ENCODE data around the gene AK5. TPM values are rescaled to one million over a fixed set of nuclear protein-coding genes. Genes with fewer than 3 reads are reported as not detected.

AK5 gene
- total and polyA plus RNA-seq, 9 donors, result 0.45 to 3.5 (median 0.82) TPM; not detected in 2

DNA sequence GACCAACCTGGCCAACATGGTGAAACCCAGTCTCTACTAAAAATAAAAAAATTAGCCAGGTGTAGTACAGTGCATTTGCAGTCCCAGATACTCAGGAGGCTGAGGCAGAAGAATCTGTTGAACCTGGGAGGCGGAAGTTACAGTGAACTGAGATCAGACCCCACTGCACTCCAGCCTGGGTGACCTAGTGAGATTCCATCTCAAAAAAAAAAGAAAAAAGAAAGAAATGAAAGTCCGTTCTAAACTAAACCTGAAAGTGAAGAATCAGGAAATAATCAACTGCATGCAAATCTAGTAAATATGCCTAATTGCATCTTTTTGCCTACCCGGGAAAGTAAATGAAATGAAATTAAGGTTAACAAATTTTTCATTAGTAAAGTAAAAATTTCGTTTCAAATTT is 301.1 kb downstream of the AK5 start:
- no peak overlapping the region for H3K4me3 ChIP-seq
- no peaks in the 10 kb centered on the region for H3K4me1 ChIP-seq (ENCODE audit: insufficient read depth)
- 81 to 92% (median 82%) methylated on average over 4 of the region's 4 CpGs for WGBS, 3 donors
- H3K9me3 ChIP-seq, result no peaks in the 10 kb centered on the region
- intact Hi-C loops (cut with DNase I), result no loop called here
- TF ChIP-seq, protein P1, sequence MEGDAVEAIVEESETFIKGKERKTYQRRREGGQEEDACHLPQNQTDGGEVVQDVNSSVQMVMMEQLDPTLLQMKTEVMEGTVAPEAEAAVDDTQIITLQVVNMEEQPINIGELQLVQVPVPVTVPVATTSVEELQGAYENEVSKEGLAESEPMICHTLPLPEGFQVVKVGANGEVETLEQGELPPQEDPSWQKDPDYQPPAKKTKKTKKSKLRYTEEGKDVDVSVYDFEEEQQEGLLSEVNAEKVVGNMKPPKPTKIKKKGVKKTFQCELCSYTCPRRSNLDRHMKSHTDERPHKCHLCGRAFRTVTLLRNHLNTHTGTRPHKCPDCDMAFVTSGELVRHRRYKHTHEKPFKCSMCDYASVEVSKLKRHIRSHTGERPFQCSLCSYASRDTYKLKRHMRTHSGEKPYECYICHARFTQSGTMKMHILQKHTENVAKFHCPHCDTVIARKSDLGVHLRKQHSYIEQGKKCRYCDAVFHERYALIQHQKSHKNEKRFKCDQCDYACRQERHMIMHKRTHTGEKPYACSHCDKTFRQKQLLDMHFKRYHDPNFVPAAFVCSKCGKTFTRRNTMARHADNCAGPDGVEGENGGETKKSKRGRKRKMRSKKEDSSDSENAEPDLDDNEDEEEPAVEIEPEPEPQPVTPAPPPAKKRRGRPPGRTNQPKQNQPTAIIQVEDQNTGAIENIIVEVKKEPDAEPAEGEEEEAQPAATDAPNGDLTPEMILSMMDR (IDR thresholded peaks at IDR 0.05), result no peak
- no peak for TF ChIP-seq POLR2A (IDR thresholded peaks at IDR 0.05)
- no peak for TF ChIP-seq EP300 (IDR thresholded peaks at IDR 0.05)
- H3K27ac ChIP-seq, result no peak overlapping the region
- no peaks in the 10 kb centered on the region for H3K36me3 ChIP-seq
- H3K27me3 ChIP-seq, result no peaks in the 10 kb centered on the region
- DNase-seq, result no peak

DNA sequence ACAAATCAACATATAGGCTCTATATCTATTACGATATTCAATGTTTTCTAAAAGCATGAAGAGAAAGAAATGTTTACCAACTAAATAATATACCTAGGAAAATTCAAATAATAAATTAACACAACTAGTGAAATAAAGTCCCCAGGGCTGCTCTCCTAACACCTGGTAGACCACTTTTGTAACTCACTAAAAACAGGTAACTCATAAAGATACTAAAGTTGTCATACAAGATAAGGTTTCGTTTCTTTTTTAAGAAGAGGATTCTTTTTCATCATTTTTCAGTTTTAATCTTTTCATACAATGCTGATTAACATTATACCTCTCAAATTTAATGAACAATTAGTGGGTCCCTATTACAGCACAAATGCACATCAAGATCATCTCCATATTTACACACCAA is 301.7 kb downstream of the AK5 start:
- no peaks in the 10 kb centered on the region for H3K9me3 ChIP-seq
- H3K4me1 ChIP-seq (ENCODE audit: insufficient read depth), result no peaks in the 10 kb centered on the region
- no peaks in the 10 kb centered on the region for H3K27me3 ChIP-seq
- no peak overlapping the region for H3K27ac ChIP-seq
- intact Hi-C loops (cut with DNase I), result no loop called here
- WGBS, 3 donors, result 92 to 96% (median 94%) methylated on average over 2 of the region's 2 CpGs
- DNase-seq, result no peak
- H3K4me3 ChIP-seq, result no peak overlapping the region
- no peaks in the 10 kb centered on the region for H3K36me3 ChIP-seq
- TF ChIP-seq POLR2A (IDR thresholded peaks at IDR 0.05), result no peak
- TF ChIP-seq, protein P1 (IDR thresholded peaks at IDR 0.05), result no peak
- no peak for TF ChIP-seq EP300 (IDR thresholded peaks at IDR 0.05)

DNA sequence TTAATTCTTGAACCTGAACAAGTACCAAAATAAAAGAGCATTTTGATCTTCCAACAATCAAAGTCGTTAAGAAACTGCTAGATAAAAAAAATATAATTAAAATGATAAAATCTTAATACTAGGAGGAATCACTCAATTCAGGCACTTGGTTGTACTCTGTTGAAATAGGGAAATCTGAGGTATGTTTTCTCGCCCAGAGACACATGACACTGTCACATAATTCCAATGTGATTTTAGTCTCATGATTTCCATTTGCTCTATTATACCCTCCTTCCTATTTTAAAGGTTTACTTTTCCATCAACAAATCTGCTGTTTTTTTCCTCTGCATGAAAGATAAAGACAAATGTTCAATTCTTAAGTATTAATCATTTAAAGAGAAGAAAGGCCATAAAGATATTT is 303.1 kb downstream of the AK5 start:
- H3K36me3 ChIP-seq, result no peaks in the 10 kb centered on the region
- H3K27ac ChIP-seq, result no peak overlapping the region
- intact Hi-C loops (cut with DNase I), result no loop called here
- no peak for DNase-seq
- H3K4me3 ChIP-seq, result no peak overlapping the region
- WGBS, 3 donors, result 69 to 88% (median 72%) methylated on average over 2 of the region's 2 CpGs
- peaks cover 1% of the 10 kb centered on the region for H3K4me1 ChIP-seq (ENCODE audit: insufficient read depth)
- no peaks in the 10 kb centered on the region for H3K27me3 ChIP-seq
- H3K9me3 ChIP-seq, result no peaks in the 10 kb centered on the region
- TF ChIP-seq POLR2A (IDR thresholded peaks at IDR 0.05) (no peak), EP300 (IDR thresholded peaks at IDR 0.05) (no peak)
- TF ChIP-seq, protein P1 (IDR thresholded peaks at IDR 0.05), result no peak

DNA sequence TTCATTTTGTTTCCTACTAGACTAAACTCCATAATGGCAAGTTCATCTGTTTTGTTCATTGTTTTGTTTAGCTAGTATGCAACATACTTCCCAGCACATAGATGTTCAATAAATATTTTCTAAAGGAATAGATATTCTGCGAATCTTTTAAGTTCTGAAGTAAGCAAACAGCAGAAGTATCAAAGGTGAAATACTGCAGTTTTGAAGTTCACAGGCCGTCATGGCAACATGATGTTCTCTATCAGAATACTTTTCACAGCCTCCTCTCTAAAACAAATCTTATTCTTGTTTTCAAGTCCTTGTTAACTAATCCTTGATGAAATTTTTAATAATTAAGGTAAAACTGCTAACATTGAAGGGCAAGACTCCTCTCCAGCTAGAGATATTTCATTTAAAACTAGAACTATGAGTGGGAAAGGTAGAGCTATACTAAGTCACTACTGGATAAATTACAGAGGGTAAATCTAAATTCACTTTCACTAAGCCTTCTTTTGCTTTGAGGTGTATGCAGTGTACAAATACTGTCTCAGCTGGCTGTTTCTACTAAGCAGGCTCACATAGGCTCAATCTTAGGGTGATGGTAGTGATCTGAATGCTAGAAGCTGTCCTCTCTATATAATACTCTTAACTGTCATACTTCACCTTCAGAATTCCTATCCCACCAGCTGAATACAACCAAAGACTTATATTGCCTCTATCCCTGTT is 303.9 kb downstream of the AK5 start:
- no peak overlapping the region for H3K4me3 ChIP-seq
- H3K4me1 ChIP-seq (ENCODE audit: insufficient read depth), result peaks cover 3% of the 10 kb centered on the region
- TF ChIP-seq, protein P1 (IDR thresholded peaks at IDR 0.05), result no peak
- no peak for TF ChIP-seq POLR2A (IDR thresholded peaks at IDR 0.05)
- TF ChIP-seq EP300 (IDR thresholded peaks at IDR 0.05), result no peak
- no peaks in the 10 kb centered on the region for H3K36me3 ChIP-seq
- 31 to 64% (median 39%) methylated on average over 2 of the region's 2 CpGs for WGBS, 3 donors
- DNase-seq, result no peak
- intact Hi-C loops (cut with DNase I), result no loop called here
- H3K27me3 ChIP-seq, result no peaks in the 10 kb centered on the region
- no peak overlapping the region for H3K27ac ChIP-seq
- no peaks in the 10 kb centered on the region for H3K9me3 ChIP-seq

Measured in ovary (tissue), 9 donors.